Calu3 (cell line): Measurements from ENCODE around the gene BBOX1. TPM values are rescaled to one million over a fixed set of nuclear protein-coding genes. Genes with fewer than 3 reads are reported as not detected.

Experiments used
- BruUV-seq: library from RNA; stranded (reverse); fragments of 400-500 nt; replicated peaks from 2 replicates; lab custom pipeline; 2021; lab: Mats Ljungman, UMichigan
- CTCF ChIA-PET: fragments of 300-600 bp; sonication (Branson Sonifier 250); formaldehyde crosslinking; loops from one replicate; lab custom pipeline; 2022; ENCODE audit warnings: antibody characterized with exemption; lab: Charles Lee
- DNase-seq: peaks from one replicate; pipeline ENCODE4 v3.0.0; 2022
- H3K27ac Mint-ChIP-seq: one replicate; pipeline ENCODE4 v1.8.0; 2022; ENCODE audit warnings: mixed read lengths; ENCODE audit not compliant: unreplicated experiment
- H3K27me3 Mint-ChIP-seq: one replicate; pipeline ENCODE4 v1.8.0; 2022; ENCODE audit warnings: mixed read lengths; ENCODE audit not compliant: unreplicated experiment
- H3K36me3 Mint-ChIP-seq: one replicate; pipeline ENCODE4 v1.8.0; 2022; ENCODE audit warnings: mild to moderate bottlenecking, moderate library complexity, mixed read lengths; ENCODE audit not compliant: insufficient read depth, unreplicated experiment
- H3K4me1 Mint-ChIP-seq: one replicate; pipeline ENCODE4 v1.8.0; 2022; ENCODE audit warnings: mild to moderate bottlenecking, low read depth, mixed read lengths; ENCODE audit not compliant: unreplicated experiment
- H3K4me3 Mint-ChIP-seq: one replicate; pipeline ENCODE4 v1.8.0; 2022; ENCODE audit warnings: mild to moderate bottlenecking, low read depth, moderate library complexity, mixed read lengths; ENCODE audit not compliant: unreplicated experiment
- H3K9me3 Mint-ChIP-seq: one replicate; pipeline ENCODE4 v1.8.0; 2022; ENCODE audit warnings: low read depth, mixed read lengths; ENCODE audit not compliant: unreplicated experiment
- intact Hi-C: fragments of 100-400 bp; cut with micrococcal nuclease; formaldehyde crosslinking; loops from one replicate; pipeline ENCODE4 v1.10.0; 2022; ENCODE audit not compliant: unreplicated experiment
- total RNA-seq: library from RNA; stranded (reverse); gene quantifications from 2 replicates; pipeline ENCODE4 v1.2.3, GENCODE V29; 2022
- TF ChIP-seq, protein P1 (sequence below): fragments of 200-600 bp; IDR thresholded peaks from one replicate; pipeline ENCODE4 v1.8.0; 2022; ENCODE audit warnings: antibody characterized with exemption; ENCODE audit not compliant: unreplicated experiment

BBOX1 gene
- total RNA-seq, 1 experiment from 2014 or later = not detected

DNA sequence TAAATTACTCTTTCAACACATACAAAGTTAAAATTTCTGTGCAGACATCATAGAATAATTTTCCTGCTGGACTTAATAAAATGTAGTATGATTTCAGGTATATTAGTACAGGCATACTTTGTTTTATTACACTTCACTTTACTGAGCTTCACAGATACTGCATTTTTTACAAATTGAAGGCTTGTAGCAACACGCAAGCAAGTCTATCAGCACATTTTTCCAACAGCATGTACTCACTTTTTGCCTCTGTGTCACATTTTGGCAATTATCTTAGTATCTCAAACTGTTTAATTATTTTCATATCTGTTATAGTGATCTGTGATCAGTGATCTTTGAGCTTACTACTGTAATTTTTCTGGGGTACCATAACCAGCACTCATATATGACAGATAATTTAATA, 44.5 kb downstream of the BBOX1 start:
- CTCF ChIA-PET = interaction anchor here (0.7 kb wide), 1 partner anchor 77 kb away, joined by 3 read pairs; no protein-coding TSS in a partner anchor
- peaks cover 13% of the 10 kb centered on the region for H3K27me3 Mint-ChIP-seq
- peaks cover 3% of the 10 kb centered on the region for H3K4me1 Mint-ChIP-seq
- H3K4me3 Mint-ChIP-seq = no peak overlapping the region
- intact Hi-C loops = no loop called here
- no TSS peak for BruUV-seq
- H3K27ac Mint-ChIP-seq = no peak overlapping the region
- TF ChIP-seq, protein P1, sequence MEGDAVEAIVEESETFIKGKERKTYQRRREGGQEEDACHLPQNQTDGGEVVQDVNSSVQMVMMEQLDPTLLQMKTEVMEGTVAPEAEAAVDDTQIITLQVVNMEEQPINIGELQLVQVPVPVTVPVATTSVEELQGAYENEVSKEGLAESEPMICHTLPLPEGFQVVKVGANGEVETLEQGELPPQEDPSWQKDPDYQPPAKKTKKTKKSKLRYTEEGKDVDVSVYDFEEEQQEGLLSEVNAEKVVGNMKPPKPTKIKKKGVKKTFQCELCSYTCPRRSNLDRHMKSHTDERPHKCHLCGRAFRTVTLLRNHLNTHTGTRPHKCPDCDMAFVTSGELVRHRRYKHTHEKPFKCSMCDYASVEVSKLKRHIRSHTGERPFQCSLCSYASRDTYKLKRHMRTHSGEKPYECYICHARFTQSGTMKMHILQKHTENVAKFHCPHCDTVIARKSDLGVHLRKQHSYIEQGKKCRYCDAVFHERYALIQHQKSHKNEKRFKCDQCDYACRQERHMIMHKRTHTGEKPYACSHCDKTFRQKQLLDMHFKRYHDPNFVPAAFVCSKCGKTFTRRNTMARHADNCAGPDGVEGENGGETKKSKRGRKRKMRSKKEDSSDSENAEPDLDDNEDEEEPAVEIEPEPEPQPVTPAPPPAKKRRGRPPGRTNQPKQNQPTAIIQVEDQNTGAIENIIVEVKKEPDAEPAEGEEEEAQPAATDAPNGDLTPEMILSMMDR = no peak
- H3K9me3 Mint-ChIP-seq = no peaks in the 10 kb centered on the region
- H3K36me3 Mint-ChIP-seq = no peaks in the 10 kb centered on the region
- no peak for DNase-seq

DNA sequence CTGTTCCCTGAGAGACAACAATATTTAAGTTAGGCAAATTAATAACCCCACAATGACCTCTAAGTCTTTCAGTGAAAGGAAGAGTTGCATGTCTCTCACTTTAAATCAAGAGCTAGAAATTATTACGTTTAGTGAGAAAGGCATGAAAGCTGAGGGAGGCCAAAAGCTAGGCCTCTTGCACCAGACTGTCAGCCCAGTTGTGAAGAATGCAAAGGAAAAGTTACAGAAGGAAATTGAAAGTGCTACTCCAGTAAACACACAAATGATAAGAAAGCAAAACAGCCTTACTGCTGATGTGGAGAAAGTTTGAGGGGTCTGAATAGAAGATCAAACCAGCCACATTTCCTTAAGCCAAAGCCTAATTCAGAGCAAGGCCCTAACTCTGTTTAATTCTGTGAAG, 45.0 kb downstream of the BBOX1 start:
- Mint-ChIP-seq H3K27me3 (peaks cover 13% of the 10 kb centered on the region), H3K4me3 (no peak overlapping the region), H3K4me1 (peaks cover 8% of the 10 kb centered on the region), H3K9me3 (no peaks in the 10 kb centered on the region), H3K27ac (no peak overlapping the region), H3K36me3 (no peaks in the 10 kb centered on the region)
- TF ChIP-seq, protein P1 = no peak
- CTCF ChIA-PET = interaction anchor here (0.7 kb wide), 1 partner anchor 78 kb away, joined by 3 read pairs; no protein-coding TSS in a partner anchor
- BruUV-seq = no TSS peak
- intact Hi-C loops = no loop called here
- no peak for DNase-seq

DNA sequence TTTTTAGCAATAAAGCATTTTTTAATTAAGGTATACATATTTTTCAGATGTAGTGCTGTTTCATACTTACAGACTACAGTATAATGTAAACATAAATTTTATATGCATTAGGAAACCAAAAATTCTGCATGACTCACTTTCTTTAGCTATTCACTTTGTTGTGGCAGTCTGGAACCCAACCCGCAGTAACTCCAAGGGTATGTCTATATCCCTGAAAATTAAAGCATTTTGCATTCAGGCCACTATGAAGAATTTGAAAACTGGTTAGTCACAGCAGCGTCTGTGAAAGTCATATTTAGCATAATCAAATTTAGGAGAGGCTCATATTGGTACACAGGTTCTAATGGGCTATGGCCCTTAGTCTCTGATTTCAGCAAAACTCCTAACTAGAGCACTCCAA, 46.8 kb downstream of the BBOX1 start:
- intact Hi-C loops = no loop called here
- no TSS peak for BruUV-seq
- Mint-ChIP-seq H3K27me3 (peaks cover 13% of the 10 kb centered on the region), H3K4me1 (peaks cover 11% of the 10 kb centered on the region), H3K4me3 (no peak overlapping the region), H3K27ac (no peak overlapping the region), H3K9me3 (peaks cover 2% of the 10 kb centered on the region), H3K36me3 (no peaks in the 10 kb centered on the region)
- CTCF ChIA-PET = interaction anchor here (1.3 kb wide), 1 partner anchor 13 kb away, joined by 3 read pairs; no protein-coding TSS in a partner anchor
- TF ChIP-seq, protein P1 = no peak
- DNase-seq = no peak

DNA sequence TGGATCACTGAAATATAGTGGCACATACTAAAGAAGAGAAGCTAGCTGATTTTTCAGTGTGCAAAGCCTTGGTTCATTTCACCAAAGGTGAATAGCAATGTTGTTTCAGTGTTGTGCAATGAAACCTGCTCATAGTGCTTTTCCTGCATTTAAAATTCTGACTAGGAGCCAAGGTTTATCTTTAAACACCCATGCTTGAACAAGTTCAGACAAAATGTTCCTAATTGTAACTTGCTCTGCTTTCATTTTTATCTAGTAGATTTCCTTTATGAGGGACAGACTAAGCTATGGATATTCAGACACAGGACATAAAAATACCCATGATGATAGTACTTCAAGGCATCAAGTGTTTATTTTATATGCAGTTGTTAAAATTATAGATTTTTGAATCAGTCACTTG, 47.7 kb downstream of the BBOX1 start:
- TF ChIP-seq, protein P1 = no peak
- Mint-ChIP-seq H3K36me3 (no peaks in the 10 kb centered on the region), H3K27ac (no peak overlapping the region), H3K9me3 (peaks cover 2% of the 10 kb centered on the region), H3K4me1 (peaks cover 11% of the 10 kb centered on the region), H3K27me3 (peaks cover 6% of the 10 kb centered on the region), H3K4me3 (no peak overlapping the region)
- intact Hi-C loops = no loop called here
- DNase-seq = no peak
- CTCF ChIA-PET = interaction anchor here (1.3 kb wide), 1 partner anchor 12 kb away, joined by 3 read pairs; no protein-coding TSS in a partner anchor
- BruUV-seq = no TSS peak
